Right lobe of liver (tissue), 4 donors: Measurements from ENCODE around the gene ANKRD33B.

ENCODE experiments used
- CTCF ChIP-seq, 4 donors: fragments of 200-600 bp in 3 of 4; fragments of 450-650 bp in 1 of 4; IDR thresholded peaks; one replicate each; pipeline versions ENCODE4 v1.5.1 to v1.8.0; 2016 to 2022; ENCODE audit warnings: antibody characterized with exemption in 4 of 4, mild to moderate bottlenecking in 2 of 4
- POLR2A ChIP-seq: fragments of 450-650 bp; IDR thresholded peaks from one replicate; pipeline ENCODE4 v1.6.1; 2017; ENCODE audit warnings: antibody characterized with exemption, mild to moderate bottlenecking
- donor health status: DM: no; HTN: no; CAD: no.
- donor health status: DM: no; HTN: no; CAD: no.
- donor health status: DM: no; HTN: yes; CAD: no.

- TF ChIP-seq CTCF (IDR thresholded peaks at IDR 0.05) (no peak), POLR2A (no peak)
These were observed 21.6 kb downstream of the ANKRD33B start for GRCh38 chr5:10585518-10585915.
